Measurements from ENCODE around the gene MZF1.

MZF1 gene

GRCh38 chr19:58519087-58519354 lies 54.1 kb downstream of the MZF1 start:
- H3K4me3 ChIP-seq (replicated peaks in 1 of 2; ENCODE audit: low read depth in 2 of 2, low read length in 2 of 2), result peak overlapping the region; percentile 84 to 85
- peak; percentile 80 for TF ChIP-seq CTCF (IDR thresholded peaks at IDR 0.05; ENCODE audit: low read depth, low read length)
- peak; percentile 77 to 78 for DNase-seq (ENCODE audit: low read depth in 2 of 2)

GRCh38 chr19:58518256-58519086 lies 54.7 kb downstream of the MZF1 start:
- peak overlapping the region; percentile 84 to 85 for H3K4me3 ChIP-seq (replicated peaks in 1 of 2; ENCODE audit: low read depth in 2 of 2, low read length in 2 of 2)
- no peak for TF ChIP-seq CTCF (IDR thresholded peaks at IDR 0.05; ENCODE audit: low read depth, low read length)
- DNase-seq (ENCODE audit: low read depth in 2 of 2), result peak in 1 of 2 donors; percentile 7

GRCh38 chr19:58516964-58517833 lies 55.9 kb downstream of the MZF1 start:
- TF ChIP-seq CTCF (IDR thresholded peaks at IDR 0.05; ENCODE audit: low read depth, low read length), result no peak
- no peak overlapping the region for H3K4me3 ChIP-seq (replicated peaks in 1 of 2; ENCODE audit: low read depth in 2 of 2, low read length in 2 of 2)
- DNase-seq (ENCODE audit: low read depth in 2 of 2), result no peak

GRCh38 chr19:58516246-58516836 lies 56.8 kb downstream of the MZF1 start:
- no peak overlapping the region for H3K4me3 ChIP-seq (replicated peaks in 1 of 2; ENCODE audit: low read depth in 2 of 2, low read length in 2 of 2)
- DNase-seq (ENCODE audit: low read depth in 2 of 2), result no peak
- TF ChIP-seq CTCF (IDR thresholded peaks at IDR 0.05; ENCODE audit: low read depth, low read length), result no peak

- H3K4me3 ChIP-seq (replicated peaks in 1 of 2; ENCODE audit: low read depth in 2 of 2, low read length in 2 of 2), result no peak overlapping the region
- TF ChIP-seq CTCF (IDR thresholded peaks at IDR 0.05; ENCODE audit: low read depth, low read length), result no peak
- DNase-seq (ENCODE audit: low read depth in 2 of 2), result no peak
These were observed 57.9 kb downstream of the MZF1 start for GRCh38 chr19:58515259-58515658.

- TF ChIP-seq CTCF (IDR thresholded peaks at IDR 0.05; ENCODE audit: low read depth, low read length), result no peak
- H3K4me3 ChIP-seq (replicated peaks in 1 of 2; ENCODE audit: low read depth in 2 of 2, low read length in 2 of 2), result peak overlapping the region; percentile 40 to 45
- DNase-seq (ENCODE audit: low read depth in 2 of 2), result no peak
These were observed 58.5 kb downstream of the MZF1 start for GRCh38 chr19:58514564-58515022.

Data from cardiac fibroblast (primary cell).